HUES48 (cell line): ENCODE results near the gene HRH2.

ENCODE experiments used
- H3K27ac ChIP-seq: one replicate; pipeline ENCODE4 v1.7.0; 2013; ENCODE audit warnings: low read depth, low read length, inconsistent platforms
- H3K27me3 ChIP-seq: 2 replicates; pipeline ENCODE4 v1.6.1; 2013; ENCODE audit warnings: mild to moderate bottlenecking, low read length; ENCODE audit not compliant: control insufficient read depth, insufficient read depth
- H3K36me3 ChIP-seq: 2 replicates; pipeline ENCODE4 v1.6.1; 2013; ENCODE audit warnings: low read length; ENCODE audit not compliant: control insufficient read depth, insufficient read depth
- H3K4me1 ChIP-seq: 2 replicates; pipeline ENCODE4 v1.6.1; 2013; ENCODE audit warnings: mild to moderate bottlenecking, low read length; ENCODE audit not compliant: control insufficient read depth, insufficient read depth
- H3K4me3 ChIP-seq: 2 replicates; pipeline ENCODE4 v1.5.1; 2013; ENCODE audit warnings: mild to moderate bottlenecking, low read depth, low read length
- H3K9ac ChIP-seq: 2 replicates; pipeline ENCODE4 v1.6.1; 2013; ENCODE audit warnings: mild to moderate bottlenecking, low read depth, low read length, moderate library complexity
- H3K9me3 ChIP-seq: 2 replicates; pipeline ENCODE4 v1.6.1; 2013; ENCODE audit warnings: low read length; ENCODE audit not compliant: control insufficient read depth, insufficient read depth

HRH2 gene

GRCh38 chr5:175731756-175732465 lies 74.0 kb downstream of the HRH2 start:
- H3K27ac ChIP-seq: no peak overlapping the region
- H3K4me1 ChIP-seq: peaks cover 11% of the 10 kb centered on the region; the same call in 1 of the 2 replicates
- H3K4me3 ChIP-seq: no peak overlapping the region
- no peaks in the 10 kb centered on the region; the same call in 1 of the 2 replicates for H3K27me3 ChIP-seq
- H3K9ac ChIP-seq: no peak overlapping the region
- H3K36me3 ChIP-seq: no peaks in the 10 kb centered on the region
- no peaks in the 10 kb centered on the region for H3K9me3 ChIP-seq

DNA sequence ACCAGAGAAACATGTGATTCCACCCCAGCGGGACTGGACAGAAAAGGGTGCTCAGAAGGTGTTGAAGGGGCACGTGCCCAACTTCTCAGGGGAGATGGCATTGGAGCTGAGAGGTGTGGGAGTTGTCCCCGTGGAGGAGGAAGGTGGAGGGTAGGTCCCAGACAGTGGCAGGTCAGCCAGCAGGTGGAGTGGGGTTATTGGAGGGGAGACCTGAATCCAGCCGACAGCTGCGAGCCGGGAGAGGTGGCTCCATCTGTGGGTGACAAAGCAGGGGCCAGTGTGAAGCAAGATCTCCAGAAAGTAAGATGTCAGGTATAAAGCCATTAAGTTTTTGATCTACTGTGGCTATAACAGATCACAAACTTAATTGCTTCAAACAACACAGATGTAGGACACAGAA lies 75.1 kb downstream of the HRH2 start:
- Histone ChIP-seq H3K9ac (no peak overlapping the region), H3K4me1 (peaks cover 11% of the 10 kb centered on the region; the same call in 1 of the 2 replicates), H3K36me3 (no peaks in the 10 kb centered on the region), H3K4me3 (no peak overlapping the region), H3K27me3 (no peaks in the 10 kb centered on the region), H3K27ac (no peak overlapping the region), H3K9me3 (no peaks in the 10 kb centered on the region)

- Histone ChIP-seq H3K27me3 (no peaks in the 10 kb centered on the region), H3K9ac (no peak overlapping the region), H3K4me3 (no peak overlapping the region), H3K36me3 (no peaks in the 10 kb centered on the region), H3K9me3 (no peaks in the 10 kb centered on the region), H3K4me1 (peaks cover 3% of the 10 kb centered on the region; the same call in 1 of the 2 replicates), H3K27ac (no peak overlapping the region)
These were observed 76.1 kb downstream of the HRH2 start for GRCh38 chr5:175734016-175734415.

DNA sequence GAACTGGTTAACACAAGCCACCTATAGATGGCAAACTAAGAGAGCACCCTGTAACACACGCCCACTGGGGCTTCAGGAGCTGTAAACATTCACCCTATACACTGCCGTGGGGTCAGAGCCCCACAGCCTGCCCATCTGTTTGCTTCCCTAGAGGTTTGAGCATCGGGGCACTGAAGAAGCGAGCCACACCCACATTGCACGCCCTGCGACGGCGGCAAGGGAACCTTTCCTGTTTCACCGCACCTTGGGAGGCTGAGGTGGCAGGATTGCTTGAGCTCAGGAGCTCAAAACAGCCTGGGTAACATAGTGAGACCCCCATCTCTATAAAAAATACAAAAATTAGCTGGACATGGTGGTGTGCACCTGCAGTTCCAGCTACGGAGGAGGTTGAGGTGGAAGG lies 76.6 kb downstream of the HRH2 start:
- Histone ChIP-seq H3K36me3 (no peaks in the 10 kb centered on the region), H3K4me1 (peaks cover 3% of the 10 kb centered on the region; the same call in 1 of the 2 replicates), H3K4me3 (no peak overlapping the region), H3K27ac (no peak overlapping the region), H3K27me3 (no peaks in the 10 kb centered on the region), H3K9me3 (no peaks in the 10 kb centered on the region), H3K9ac (no peak overlapping the region)

DNA sequence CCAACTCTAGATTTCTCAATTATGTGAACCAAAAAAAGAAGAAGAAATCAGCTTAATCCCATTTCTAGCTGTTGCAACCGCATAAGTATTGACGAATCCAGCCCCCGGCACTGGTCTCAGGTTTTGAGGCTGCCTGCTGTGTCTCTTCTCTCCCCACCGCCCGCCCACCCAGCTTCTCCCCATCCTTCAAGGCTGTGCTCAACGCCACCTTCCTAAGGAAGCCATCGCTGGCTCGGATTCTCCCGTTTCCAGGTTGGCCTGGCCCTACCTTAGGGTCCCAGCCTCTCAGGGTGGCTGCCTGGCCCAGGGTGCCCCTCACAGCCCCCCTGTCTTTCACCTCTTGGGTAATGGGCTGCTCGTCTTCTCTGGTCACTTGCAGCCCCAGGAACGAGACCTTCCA lies 77.8 kb downstream of the HRH2 start:
- Histone ChIP-seq H3K27ac (no peak overlapping the region), H3K9me3 (no peaks in the 10 kb centered on the region), H3K4me1 (no peaks in the 10 kb centered on the region), H3K9ac (no peak overlapping the region), H3K36me3 (no peaks in the 10 kb centered on the region), H3K4me3 (no peak overlapping the region), H3K27me3 (no peaks in the 10 kb centered on the region)

DNA sequence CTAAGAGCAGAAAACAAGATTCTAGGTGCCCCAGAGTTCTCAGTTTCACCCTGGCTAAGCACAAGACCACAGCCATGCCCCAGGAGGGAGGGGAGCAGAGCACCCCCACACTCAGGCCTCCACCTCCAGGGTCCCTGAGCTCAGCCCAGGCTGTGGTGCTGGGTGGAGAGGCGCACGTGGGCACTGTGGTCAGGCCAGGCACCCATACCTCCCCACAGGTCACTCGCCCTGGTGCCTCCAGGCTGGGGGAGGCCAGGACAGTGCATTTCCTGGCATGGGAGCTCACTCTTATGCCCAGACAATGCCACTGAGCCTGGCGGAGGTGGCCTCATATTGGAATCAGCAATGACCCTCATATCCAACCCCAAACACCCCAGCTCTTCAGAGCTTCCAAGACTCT lies 78.8 kb downstream of the HRH2 start:
- Histone ChIP-seq H3K4me1 (no peaks in the 10 kb centered on the region), H3K4me3 (no peak overlapping the region), H3K36me3 (no peaks in the 10 kb centered on the region), H3K27me3 (no peaks in the 10 kb centered on the region), H3K9ac (no peak overlapping the region), H3K27ac (no peak overlapping the region), H3K9me3 (no peaks in the 10 kb centered on the region)

DNA sequence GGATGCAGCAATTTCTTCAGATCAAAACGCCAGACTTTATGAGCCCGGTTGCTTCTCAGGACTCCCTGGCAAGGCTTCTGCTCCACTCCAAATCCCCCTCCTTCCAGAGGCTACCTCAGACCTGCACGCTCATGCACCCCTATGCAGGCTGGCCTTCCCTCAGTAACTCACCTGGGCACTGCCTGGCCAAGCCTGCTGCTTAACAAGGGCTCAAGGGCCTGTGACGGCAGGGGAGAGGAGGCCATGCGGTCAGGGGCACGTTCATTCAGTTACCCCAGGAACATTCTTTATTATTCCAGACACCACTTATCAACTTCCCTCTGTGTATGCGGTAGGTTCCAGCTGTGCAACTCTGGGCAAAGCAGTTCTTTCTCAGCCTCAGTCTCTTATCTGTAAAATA lies 79.6 kb downstream of the HRH2 start:
- Histone ChIP-seq H3K27me3 (no peaks in the 10 kb centered on the region), H3K9ac (no peak overlapping the region), H3K9me3 (no peaks in the 10 kb centered on the region), H3K4me3 (no peak overlapping the region), H3K4me1 (no peaks in the 10 kb centered on the region), H3K36me3 (no peaks in the 10 kb centered on the region), H3K27ac (no peak overlapping the region)

DNA sequence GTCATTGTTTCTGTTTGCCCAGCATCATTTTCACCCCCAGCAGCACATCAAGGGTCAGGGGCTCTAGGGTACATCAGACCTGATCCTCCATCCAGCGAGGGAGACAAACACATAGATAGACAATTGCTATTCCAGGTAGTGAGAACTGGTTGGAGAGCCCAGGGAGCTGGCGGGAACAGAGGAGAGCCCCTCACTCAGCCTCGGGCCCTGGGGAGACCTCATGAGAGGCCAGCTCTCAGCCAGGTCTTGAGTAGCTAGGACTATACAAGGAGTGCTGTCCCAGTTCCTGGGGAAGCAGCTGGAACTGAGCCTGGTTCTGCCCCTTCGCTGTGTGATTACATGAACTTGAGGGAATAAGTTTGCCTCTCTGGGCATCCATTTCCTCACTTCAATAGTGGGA lies 80.3 kb downstream of the HRH2 start:
- H3K9me3 ChIP-seq: no peaks in the 10 kb centered on the region
- no peaks in the 10 kb centered on the region for H3K27me3 ChIP-seq
- no peaks in the 10 kb centered on the region for H3K4me1 ChIP-seq
- no peak overlapping the region for H3K4me3 ChIP-seq
- H3K36me3 ChIP-seq: no peaks in the 10 kb centered on the region
- H3K27ac ChIP-seq: no peak overlapping the region
- no peak overlapping the region for H3K9ac ChIP-seq

DNA sequence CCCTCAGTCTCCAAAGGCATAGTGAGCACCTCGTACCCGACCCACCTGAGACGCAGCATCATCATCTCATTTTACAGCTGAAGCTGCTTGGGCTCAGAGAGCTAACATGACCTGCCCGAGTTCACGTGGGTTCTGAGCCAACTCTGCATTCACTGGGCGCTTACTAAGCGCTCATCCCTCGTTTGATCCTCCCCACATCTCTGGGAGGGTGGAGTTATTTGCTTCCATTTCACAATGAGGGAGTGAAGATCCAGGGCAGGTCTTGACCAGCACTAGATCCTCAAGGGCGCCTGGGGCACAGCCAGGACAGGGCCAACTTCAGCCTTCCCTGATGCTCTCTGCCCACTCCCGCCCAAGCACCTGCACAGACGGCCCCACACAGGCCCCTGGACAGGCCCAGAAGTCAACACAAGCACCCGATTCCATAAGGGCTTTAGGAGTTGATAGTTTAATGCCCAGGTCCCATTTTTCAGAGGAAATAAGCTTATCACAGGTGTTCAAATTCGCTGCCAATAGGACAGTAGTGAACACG lies 80.8 kb downstream of the HRH2 start:
- Histone ChIP-seq H3K27ac (no peak overlapping the region), H3K9me3 (no peaks in the 10 kb centered on the region), H3K27me3 (no peaks in the 10 kb centered on the region)

DNA sequence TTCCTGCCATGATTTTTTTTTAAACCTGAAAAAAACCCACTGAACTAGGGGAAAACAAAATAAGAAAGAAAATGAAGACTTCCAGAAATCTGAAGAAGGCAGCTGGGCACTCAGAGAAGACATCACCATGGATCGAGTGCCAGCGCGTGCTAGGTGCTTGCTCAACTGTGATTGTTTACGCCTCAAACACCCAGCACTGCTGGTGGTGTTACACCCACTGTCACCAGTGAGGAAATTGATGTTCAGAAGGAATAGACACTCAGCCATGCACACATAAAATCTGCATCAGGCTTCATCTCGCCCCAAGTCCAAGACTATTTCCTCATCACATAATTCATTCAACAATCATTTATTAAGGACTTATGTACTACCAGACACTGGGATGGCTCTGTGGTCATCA lies 82.1 kb downstream of the HRH2 start:
- no peaks in the 10 kb centered on the region for H3K27me3 ChIP-seq

More for the DNA sequence above, 80.8 kb downstream of the HRH2 start:
- no peak overlapping the region for H3K9ac ChIP-seq
- H3K36me3 ChIP-seq: no peaks in the 10 kb centered on the region
- H3K4me1 ChIP-seq: no peaks in the 10 kb centered on the region
- H3K4me3 ChIP-seq: no peak overlapping the region

GRCh38 chr5:175741556-175741955 lies 83.7 kb downstream of the HRH2 start:
- Histone ChIP-seq H3K4me1 (no peaks in the 10 kb centered on the region), H3K27ac (no peak overlapping the region), H3K27me3 (no peaks in the 10 kb centered on the region), H3K9ac (no peak overlapping the region), H3K9me3 (no peaks in the 10 kb centered on the region), H3K4me3 (no peak overlapping the region), H3K36me3 (no peaks in the 10 kb centered on the region)

More for the DNA sequence above, 82.1 kb downstream of the HRH2 start:
- Histone ChIP-seq H3K4me3 (no peak overlapping the region), H3K36me3 (no peaks in the 10 kb centered on the region), H3K27ac (no peak overlapping the region), H3K9ac (no peak overlapping the region), H3K9me3 (no peaks in the 10 kb centered on the region), H3K4me1 (no peaks in the 10 kb centered on the region)
